ENCODE data around the gene ITGB2.
A peak's percentile ranks its signal among the peaks of the same experiment; 100 is the strongest.

The ITGB2 gene

DNA sequence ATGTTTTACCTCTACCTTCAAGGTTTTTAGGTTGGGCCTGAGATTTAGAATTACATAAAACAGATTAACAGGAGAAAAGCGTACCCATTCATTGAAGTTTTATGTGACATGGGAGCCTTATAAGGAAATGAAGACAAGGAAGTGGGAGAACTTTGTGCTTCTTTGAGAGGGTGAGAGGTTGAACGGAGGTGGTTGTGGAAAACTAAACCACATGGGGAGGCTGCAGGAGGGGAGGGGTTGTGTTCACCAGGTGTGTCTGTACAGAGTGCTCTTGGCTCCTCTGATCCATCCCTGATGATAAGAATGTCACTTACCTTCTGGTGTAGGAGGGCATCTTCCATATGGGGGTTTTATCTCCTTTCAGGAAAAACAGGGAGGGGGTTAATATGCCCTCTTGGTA, 21.9 kb upstream of the ITGB2 start:
- H3K36me3 Mint-ChIP-seq (ENCODE audit: insufficient read depth): peaks cover 11% of the 10 kb centered on the region
- no peak overlapping the region for H3K27ac Mint-ChIP-seq (ENCODE audit: low read depth)
- H3K9me3 Mint-ChIP-seq: no peaks in the 10 kb centered on the region
- H3K4me1 Mint-ChIP-seq: peaks cover 57% of the 10 kb centered on the region
- ATAC-seq (replicated peaks; ENCODE audit: extremely low read depth, poor library complexity, severe bottlenecking) (no peak), DNase-seq (ENCODE audit: low spot score in 2 of 2) (no peak)
- H3K4me3 Mint-ChIP-seq: peak overlapping the region; percentile 50
- H3K27me3 Mint-ChIP-seq: no peaks in the 10 kb centered on the region

- H3K4me3 Mint-ChIP-seq: peak overlapping the region; percentile 90
Observed at GRCh38 chr21:44941567-44941966, 20.9 kb upstream of the ITGB2 start.

DNA sequence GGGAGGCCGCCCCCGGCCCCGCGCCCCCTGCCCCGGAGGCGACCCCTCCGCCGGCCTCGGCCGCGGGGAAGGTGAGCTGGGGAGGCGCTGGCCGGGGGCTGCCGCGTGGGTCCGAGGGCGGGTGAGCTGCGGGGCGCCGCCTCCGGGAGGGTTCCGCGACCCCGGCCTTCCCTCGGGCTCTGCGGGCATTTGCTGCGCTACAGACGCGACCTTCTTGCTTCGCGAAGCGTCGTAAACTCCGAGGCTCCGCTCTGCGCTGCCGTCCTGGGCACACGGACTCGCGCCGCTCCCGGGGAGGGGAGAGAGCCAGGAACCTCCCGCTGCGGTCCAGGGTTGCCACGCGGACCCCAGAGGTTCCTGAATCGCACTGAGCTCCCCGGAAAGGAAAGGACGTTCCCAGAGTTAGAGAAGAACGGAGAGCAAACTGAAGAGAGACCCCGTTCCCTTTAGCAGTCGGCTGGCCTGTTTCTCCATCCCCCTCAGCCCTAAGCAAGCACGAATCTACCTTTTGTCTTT, 19.5 kb upstream of the ITGB2 start:
- H3K36me3 Mint-ChIP-seq (ENCODE audit: insufficient read depth): peaks cover 13% of the 10 kb centered on the region
- H3K4me1 Mint-ChIP-seq: peaks cover 46% of the 10 kb centered on the region
- no peaks in the 10 kb centered on the region for H3K9me3 Mint-ChIP-seq
- DNase-seq (ENCODE audit: low spot score in 2 of 2): no peak
- H3K4me3 Mint-ChIP-seq: peak overlapping the region; percentile 90
- H3K27ac Mint-ChIP-seq (ENCODE audit: low read depth): peak overlapping the region; percentile 36
- H3K27me3 Mint-ChIP-seq: no peaks in the 10 kb centered on the region
- peak; percentile 40 for ATAC-seq (replicated peaks; ENCODE audit: extremely low read depth, poor library complexity, severe bottlenecking)

More at GRCh38 chr21:44941567-44941966, 20.9 kb upstream of the ITGB2 start:
- Mint-ChIP-seq H3K27ac (ENCODE audit: low read depth) (no peak overlapping the region), H3K36me3 (ENCODE audit: insufficient read depth) (peaks cover 13% of the 10 kb centered on the region), H3K27me3 (no peaks in the 10 kb centered on the region), H3K4me1 (peaks cover 54% of the 10 kb centered on the region), H3K9me3 (no peaks in the 10 kb centered on the region)
- ATAC-seq (replicated peaks; ENCODE audit: extremely low read depth, poor library complexity, severe bottlenecking) (no peak), DNase-seq (ENCODE audit: low spot score in 2 of 2) (no peak)

DNA sequence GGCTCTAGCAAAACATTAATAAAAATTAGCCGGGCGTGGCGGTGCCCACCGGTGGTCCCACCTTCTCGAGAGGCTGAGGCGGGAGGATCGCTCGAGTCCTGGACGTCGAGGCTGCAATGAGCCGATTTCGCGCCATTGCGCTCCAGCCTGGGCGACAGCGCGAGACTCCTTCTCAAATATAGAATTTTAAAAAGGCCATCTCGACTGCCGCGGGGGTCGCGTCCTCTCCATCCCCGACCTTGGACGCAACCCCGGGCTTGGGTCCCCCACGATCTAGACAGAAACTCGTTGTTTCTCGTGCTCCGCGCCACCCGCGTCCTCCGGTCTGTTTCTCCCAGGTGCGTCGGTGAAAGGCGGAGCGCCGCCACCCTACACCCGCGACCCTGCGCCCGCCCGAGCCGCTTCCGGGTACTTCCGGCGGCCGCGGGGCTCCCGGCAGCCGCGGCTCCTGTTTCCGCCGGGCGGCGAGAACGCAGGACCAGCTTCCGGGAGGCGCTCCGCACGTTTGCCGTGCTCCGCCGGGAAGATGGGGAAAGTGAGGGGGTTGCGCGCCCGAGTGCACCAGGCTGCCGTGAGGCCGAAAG, 18.9 kb upstream of the ITGB2 start, which contains the start of gene SLX9:
Gene SLX9, plus strand, starts transcription at position 498 of the 584 bp plus-strand sequence. Its CDS starts 29 bp downstream, at position 527.
- DNase-seq (ENCODE audit: low spot score in 2 of 2) (peak; percentile 57 to 62), ATAC-seq (replicated peaks; ENCODE audit: extremely low read depth, poor library complexity, severe bottlenecking) (peak; percentile 85)
- H3K27ac Mint-ChIP-seq (ENCODE audit: low read depth): peak within 1 kb of the TSS; percentile 36
- H3K36me3 Mint-ChIP-seq (ENCODE audit: insufficient read depth): peaks cover 10% of the 10 kb centered on the region
- H3K9me3 Mint-ChIP-seq: no peaks in the 10 kb centered on the region
- no peaks in the 10 kb centered on the region for H3K27me3 Mint-ChIP-seq
- H3K4me3 Mint-ChIP-seq: peak within 1 kb of the TSS; percentile 90
- H3K4me1 Mint-ChIP-seq: peaks cover 46% of the 10 kb centered on the region

GRCh38 chr21:44938772-44939531, 18.3 kb upstream of the ITGB2 start:
- Mint-ChIP-seq H3K27ac (ENCODE audit: low read depth) (peak overlapping the region; percentile 36), H3K9me3 (no peaks in the 10 kb centered on the region), H3K36me3 (ENCODE audit: insufficient read depth) (peaks cover 5% of the 10 kb centered on the region), H3K4me1 (peaks cover 46% of the 10 kb centered on the region), H3K4me3 (peak overlapping the region; percentile 90), H3K27me3 (no peaks in the 10 kb centered on the region)
- ATAC-seq (replicated peaks; ENCODE audit: extremely low read depth, poor library complexity, severe bottlenecking) (no peak), DNase-seq (ENCODE audit: low spot score in 2 of 2) (no peak)

DNA sequence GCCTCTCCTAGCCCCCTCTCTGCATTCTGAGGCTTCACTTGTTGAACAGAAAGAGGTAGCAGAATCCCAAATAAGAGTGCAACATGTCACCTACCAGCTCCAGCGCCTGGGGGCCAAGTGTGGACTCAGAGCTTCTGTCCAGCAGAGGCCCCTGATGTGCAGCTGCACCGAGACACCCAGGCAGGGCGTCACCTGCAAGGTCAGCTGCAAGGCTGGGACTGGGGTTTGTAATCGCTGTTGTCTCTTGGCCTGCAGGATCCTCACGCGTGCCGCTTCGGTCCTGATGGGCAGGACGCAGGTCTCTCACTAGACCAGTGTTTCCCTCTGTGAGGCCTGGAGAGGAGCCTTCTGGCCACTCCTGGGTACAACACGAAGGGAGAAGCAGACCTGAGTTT, 14.8 kb upstream of the ITGB2 start:
- Mint-ChIP-seq H3K27ac (ENCODE audit: low read depth) (no peak overlapping the region), H3K4me3 (no peak overlapping the region), H3K4me1 (peaks cover 24% of the 10 kb centered on the region), H3K36me3 (ENCODE audit: insufficient read depth) (peaks cover 7% of the 10 kb centered on the region), H3K9me3 (no peaks in the 10 kb centered on the region), H3K27me3 (no peaks in the 10 kb centered on the region)
- ATAC-seq (replicated peaks; ENCODE audit: extremely low read depth, poor library complexity, severe bottlenecking) (no peak), DNase-seq (ENCODE audit: low spot score in 2 of 2) (no peak)

- peaks cover 7% of the 10 kb centered on the region for H3K36me3 Mint-ChIP-seq (ENCODE audit: insufficient read depth)
- no peak overlapping the region for H3K4me3 Mint-ChIP-seq
- H3K4me1 Mint-ChIP-seq: peaks cover 26% of the 10 kb centered on the region
- ATAC-seq (replicated peaks; ENCODE audit: extremely low read depth, poor library complexity, severe bottlenecking): no peak
- DNase-seq (ENCODE audit: low spot score in 2 of 2): no peak
- no peaks in the 10 kb centered on the region for H3K9me3 Mint-ChIP-seq
- H3K27ac Mint-ChIP-seq (ENCODE audit: low read depth): no peak overlapping the region
- no peaks in the 10 kb centered on the region for H3K27me3 Mint-ChIP-seq
Observed at GRCh38 chr21:44934797-44935532, 14.3 kb upstream of the ITGB2 start.

GRCh38 chr21:44934276-44934675, 13.6 kb upstream of the ITGB2 start:
- Mint-ChIP-seq H3K9me3 (no peaks in the 10 kb centered on the region), H3K36me3 (ENCODE audit: insufficient read depth) (peaks cover 7% of the 10 kb centered on the region), H3K4me1 (peaks cover 29% of the 10 kb centered on the region), H3K27ac (ENCODE audit: low read depth) (no peak overlapping the region), H3K4me3 (no peak overlapping the region), H3K27me3 (no peaks in the 10 kb centered on the region)
- DNase-seq (ENCODE audit: low spot score in 2 of 2): no peak
- ATAC-seq (replicated peaks; ENCODE audit: extremely low read depth, poor library complexity, severe bottlenecking): no peak

DNA sequence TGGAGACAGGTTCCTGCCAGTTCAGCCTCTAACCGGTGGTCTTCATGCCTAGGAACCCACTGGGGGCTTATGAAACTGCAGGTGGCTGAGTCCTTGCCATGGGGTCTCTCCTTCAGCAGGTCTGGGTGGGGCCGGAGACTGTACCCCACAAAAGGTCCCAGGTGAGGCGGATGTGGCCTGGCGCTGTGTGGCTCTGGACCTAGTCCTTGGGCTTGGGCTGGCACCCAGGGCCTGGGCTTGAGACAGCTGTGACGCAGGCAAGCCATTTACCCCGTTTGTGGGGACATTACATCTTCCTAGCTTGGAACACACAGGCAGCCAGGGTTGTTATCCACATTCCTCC, 13.2 kb upstream of the ITGB2 start:
- H3K4me3 Mint-ChIP-seq: no peak overlapping the region
- peaks cover 29% of the 10 kb centered on the region for H3K4me1 Mint-ChIP-seq
- peaks cover 7% of the 10 kb centered on the region for H3K36me3 Mint-ChIP-seq (ENCODE audit: insufficient read depth)
- no peak for ATAC-seq (replicated peaks; ENCODE audit: extremely low read depth, poor library complexity, severe bottlenecking)
- H3K27me3 Mint-ChIP-seq: no peaks in the 10 kb centered on the region
- no peaks in the 10 kb centered on the region for H3K9me3 Mint-ChIP-seq
- H3K27ac Mint-ChIP-seq (ENCODE audit: low read depth): no peak overlapping the region
- DNase-seq (ENCODE audit: low spot score in 2 of 2): no peak

DNA sequence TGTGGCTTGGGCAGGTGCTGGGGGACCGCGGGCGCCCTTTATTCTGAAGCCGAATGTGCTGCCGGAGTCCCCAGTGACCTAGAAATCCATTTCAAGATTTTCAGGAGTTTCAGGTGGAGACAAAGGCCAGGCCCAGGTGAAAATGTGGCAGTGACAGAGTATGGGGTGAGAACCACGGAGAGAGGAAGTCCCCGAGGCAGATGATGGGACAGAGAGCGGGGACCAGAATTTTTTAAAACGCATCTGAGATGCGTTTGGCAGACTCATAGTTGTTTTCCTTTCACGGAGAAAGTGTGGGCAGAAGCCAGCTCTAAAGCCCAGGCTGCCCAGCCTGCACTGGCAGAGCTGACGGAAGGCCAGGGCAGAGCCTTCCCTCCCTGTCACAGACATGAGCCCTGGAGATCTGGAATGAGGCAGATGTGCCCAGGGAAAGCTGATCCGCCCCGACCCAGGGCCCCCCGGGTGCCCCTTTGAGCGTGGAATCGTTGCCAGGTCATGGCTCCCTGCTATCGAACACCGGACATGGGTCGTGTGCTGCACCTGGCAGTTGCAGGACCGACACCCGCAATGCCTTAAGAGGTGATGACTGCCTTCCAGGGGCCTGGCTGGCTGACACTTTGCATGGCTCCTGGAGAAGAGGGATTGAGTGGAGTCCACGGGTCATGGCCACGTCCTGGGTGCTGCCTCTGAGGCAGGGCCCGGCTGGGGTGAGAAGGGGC, 12.7 kb upstream of the ITGB2 start:
- Mint-ChIP-seq H3K9me3 (no peaks in the 10 kb centered on the region), H3K27me3 (no peaks in the 10 kb centered on the region), H3K4me1 (peaks cover 29% of the 10 kb centered on the region), H3K4me3 (peak overlapping the region; percentile 23), H3K36me3 (ENCODE audit: insufficient read depth) (peaks cover 6% of the 10 kb centered on the region), H3K27ac (ENCODE audit: low read depth) (no peak overlapping the region)
- ATAC-seq (replicated peaks; ENCODE audit: extremely low read depth, poor library complexity, severe bottlenecking) (no peak), DNase-seq (ENCODE audit: low spot score in 2 of 2) (no peak)

DNA sequence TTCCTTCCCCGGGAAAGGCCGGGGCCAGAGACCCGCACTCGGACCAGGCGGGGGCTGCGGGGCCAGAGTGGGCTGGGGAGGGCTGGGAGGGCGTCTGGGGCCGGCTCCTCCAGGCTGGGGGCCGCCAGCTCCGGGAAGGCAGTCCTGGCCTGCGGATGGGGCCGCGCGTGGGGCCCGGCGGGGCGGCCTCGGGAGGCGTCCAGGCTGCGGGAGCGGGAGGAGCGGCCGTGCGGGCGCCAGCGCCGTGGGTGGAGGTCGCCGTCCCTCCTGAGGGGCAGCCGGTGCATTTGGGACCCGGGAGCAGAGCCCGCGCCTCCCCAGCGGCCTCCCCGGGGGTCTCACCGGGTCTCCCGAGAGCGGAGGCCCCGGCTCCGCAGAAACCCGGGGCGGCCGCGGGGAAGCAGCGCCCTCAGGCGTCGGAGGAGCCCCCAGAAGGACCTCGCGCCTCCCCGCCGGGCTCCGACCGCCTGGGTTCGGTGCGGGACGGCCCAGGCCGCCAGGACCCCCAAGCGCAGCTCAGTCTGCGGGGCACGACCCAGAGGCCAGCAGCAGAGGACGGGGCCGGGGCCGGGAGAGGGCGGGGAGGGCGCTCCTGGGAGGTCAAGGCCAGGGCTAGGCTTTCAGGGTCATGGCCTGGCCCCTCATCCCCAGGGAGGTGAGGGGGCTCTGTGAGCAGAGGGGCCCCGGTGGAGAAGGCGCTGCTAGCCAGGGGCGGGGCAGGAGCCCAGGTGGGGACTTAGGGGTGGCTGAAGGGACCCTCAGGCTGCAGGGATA, 11.9 kb upstream of the ITGB2 start:
- no peak overlapping the region for H3K27ac Mint-ChIP-seq (ENCODE audit: low read depth)
- peak; percentile 25 for ATAC-seq (replicated peaks; ENCODE audit: extremely low read depth, poor library complexity, severe bottlenecking)
- no peaks in the 10 kb centered on the region for H3K27me3 Mint-ChIP-seq
- H3K4me3 Mint-ChIP-seq: peak overlapping the region; percentile 93
- H3K9me3 Mint-ChIP-seq: no peaks in the 10 kb centered on the region
- peaks cover 5% of the 10 kb centered on the region for H3K36me3 Mint-ChIP-seq (ENCODE audit: insufficient read depth)
- peaks cover 37% of the 10 kb centered on the region for H3K4me1 Mint-ChIP-seq
- DNase-seq (ENCODE audit: low spot score in 2 of 2): peak in 1 of 2 donors; percentile 65

Data from central memory CD8-positive, alpha-beta T cell (primary cell).